PC-9 (cell line): ENCODE data around the gene SDSL.

Experiments used
- EZH2 ChIP-seq: fragments of 200-600 bp; sonication (generic); IDR thresholded peaks from 2 replicates; pipeline ENCODE4 v1.8.0; 2017; ENCODE audit warnings: antibody characterized with exemption, low read depth
- TF ChIP-seq, protein P1 (sequence below): fragments of 200-600 bp; sonication (generic); conservative IDR thresholded peaks from 2 replicates; pipeline ENCODE4 v1.6.1; 2017; ENCODE audit warnings: mixed run types, antibody characterized with exemption, mild to moderate bottlenecking, moderate library complexity

DNA sequence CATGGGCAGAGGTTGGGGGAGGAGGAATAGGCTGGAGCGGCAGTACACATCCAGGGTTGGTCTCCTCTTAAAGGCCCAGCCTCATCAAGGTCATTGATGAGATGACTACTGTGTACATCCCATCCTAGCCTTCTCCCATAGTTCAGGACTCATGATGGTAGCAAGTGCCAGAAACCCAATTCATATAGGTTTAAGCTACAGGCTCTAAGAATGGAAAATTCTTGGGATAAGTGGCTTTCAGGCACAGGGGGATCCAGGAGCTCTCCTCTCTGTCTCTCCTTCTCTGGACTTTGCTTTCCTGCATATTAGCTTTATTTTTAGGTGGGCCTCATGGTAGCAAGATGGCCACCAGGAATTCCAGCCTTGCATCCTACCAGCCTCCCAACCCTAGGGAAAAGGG lies 6.3 kb downstream of the SDSL start:
- TF ChIP-seq, protein P1, sequence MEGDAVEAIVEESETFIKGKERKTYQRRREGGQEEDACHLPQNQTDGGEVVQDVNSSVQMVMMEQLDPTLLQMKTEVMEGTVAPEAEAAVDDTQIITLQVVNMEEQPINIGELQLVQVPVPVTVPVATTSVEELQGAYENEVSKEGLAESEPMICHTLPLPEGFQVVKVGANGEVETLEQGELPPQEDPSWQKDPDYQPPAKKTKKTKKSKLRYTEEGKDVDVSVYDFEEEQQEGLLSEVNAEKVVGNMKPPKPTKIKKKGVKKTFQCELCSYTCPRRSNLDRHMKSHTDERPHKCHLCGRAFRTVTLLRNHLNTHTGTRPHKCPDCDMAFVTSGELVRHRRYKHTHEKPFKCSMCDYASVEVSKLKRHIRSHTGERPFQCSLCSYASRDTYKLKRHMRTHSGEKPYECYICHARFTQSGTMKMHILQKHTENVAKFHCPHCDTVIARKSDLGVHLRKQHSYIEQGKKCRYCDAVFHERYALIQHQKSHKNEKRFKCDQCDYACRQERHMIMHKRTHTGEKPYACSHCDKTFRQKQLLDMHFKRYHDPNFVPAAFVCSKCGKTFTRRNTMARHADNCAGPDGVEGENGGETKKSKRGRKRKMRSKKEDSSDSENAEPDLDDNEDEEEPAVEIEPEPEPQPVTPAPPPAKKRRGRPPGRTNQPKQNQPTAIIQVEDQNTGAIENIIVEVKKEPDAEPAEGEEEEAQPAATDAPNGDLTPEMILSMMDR, result no peak
- no peak for TF ChIP-seq EZH2
